GM12891 (cell line): ENCODE data around the gene LY6G6F.

Source experiments
- POLR2A ChIP-seq: IDR thresholded peaks from 2 replicates; pipeline ENCODE4 v1.6.1; 2011; ENCODE audit warnings: low read depth, low read length, control low read depth
- POLR2AphosphoS5 ChIP-seq: IDR thresholded peaks from 2 replicates; pipeline ENCODE4 v1.6.1; 2011; ENCODE audit warnings: low read depth, low read length, control low read depth

DNA sequence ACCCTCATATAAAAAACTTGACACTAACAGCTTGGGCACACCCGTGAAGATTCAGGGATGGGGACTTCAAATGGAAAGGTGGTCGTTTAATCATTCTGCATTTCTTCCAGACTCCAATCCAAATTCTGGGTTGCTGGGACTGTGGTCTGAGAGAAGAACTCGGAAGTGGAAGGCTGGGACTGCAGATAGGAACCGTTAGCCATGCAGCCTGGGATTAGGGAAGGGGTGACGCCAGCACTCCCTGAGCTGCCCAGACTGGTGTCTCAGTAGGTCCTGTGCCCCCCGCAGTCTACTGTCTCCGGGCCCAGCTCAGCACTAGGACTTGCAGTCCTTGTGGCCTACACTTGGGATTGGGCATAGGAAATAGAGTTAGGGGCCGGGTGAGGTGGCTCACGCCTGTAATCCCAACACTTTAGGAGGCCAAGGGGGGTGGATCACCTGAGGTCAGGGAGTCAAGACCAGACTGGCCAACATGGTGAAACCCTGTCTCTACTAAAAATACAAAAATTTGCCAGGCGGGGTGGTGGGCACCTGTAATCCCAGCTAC is 30.2 kb downstream of the LY6G6F start:
- no peak for TF ChIP-seq POLR2A
- TF ChIP-seq POLR2AphosphoS5 = no peak
